HEK293 (cell line): Measurements from ENCODE around the gene NHLH1.
A peak's percentile ranks its signal among the peaks of the same experiment; 100 is the strongest.

Experiments
- ATF2 ChIP-seq: fragments of 450-650 bp; formaldehyde crosslinking; IDR thresholded peaks from 2 replicates; pipeline ENCODE4 v1.5.1; 2016; ENCODE audit warnings: missing biosample characterization, missing genetic modification characterization, low read depth
- BCL11B ChIP-seq: fragments of 450-650 bp; formaldehyde crosslinking; IDR thresholded peaks from 2 replicates; pipeline ENCODE4 v1.5.1; 2016; ENCODE audit warnings: low read depth, missing biosample characterization, missing genetic modification characterization
- EGR2 ChIP-seq: fragments of 450-650 bp; formaldehyde crosslinking; IDR thresholded peaks from 2 replicates; pipeline ENCODE4 v1.5.1; 2016; ENCODE audit warnings: low read depth, missing biosample characterization, missing genetic modification characterization
- ELK4 ChIP-seq: IDR thresholded peaks from 2 replicates; pipeline ENCODE4 v1.6.1; 2011; ENCODE audit warnings: mild to moderate bottlenecking, low read depth, low read length, borderline replicate concordance
- GFI1B ChIP-seq: fragments of 450-650 bp; formaldehyde crosslinking; IDR thresholded peaks from 2 replicates; pipeline ENCODE4 v1.5.1; 2016; ENCODE audit warnings: missing biosample characterization, missing genetic modification characterization
- INSM2 ChIP-seq: fragments of 450-650 bp; formaldehyde crosslinking; IDR thresholded peaks from 2 replicates; pipeline ENCODE4 v1.5.1; 2016; ENCODE audit warnings: missing biosample characterization, missing genetic modification characterization
- PATZ1 ChIP-seq: fragments of 450-650 bp; formaldehyde crosslinking; IDR thresholded peaks from 2 replicates; pipeline ENCODE4 v1.5.1; 2016; ENCODE audit warnings: missing biosample characterization, missing genetic modification characterization
- PRDM1 ChIP-seq: fragments of 450-650 bp; formaldehyde crosslinking; IDR thresholded peaks from 2 replicates; pipeline ENCODE4; 2016; ENCODE audit warnings: missing biosample characterization, missing genetic modification characterization
- PRDM10 ChIP-seq: fragments of 450-650 bp; formaldehyde crosslinking; IDR thresholded peaks from 2 replicates; pipeline ENCODE4 v1.5.1; 2016; ENCODE audit warnings: missing biosample characterization, missing genetic modification characterization
- ZBTB10 ChIP-seq: fragments of 450-650 bp; formaldehyde crosslinking; IDR thresholded peaks from 2 replicates; pipeline ENCODE4 v1.5.1; 2016; ENCODE audit warnings: missing biosample characterization, missing genetic modification characterization
- ZBTB8A ChIP-seq: fragments of 450-650 bp; formaldehyde crosslinking; IDR thresholded peaks from 2 replicates; pipeline ENCODE4 v1.5.1; 2016; ENCODE audit warnings: missing biosample characterization, missing genetic modification characterization
- ZFP3 ChIP-seq: fragments of 450-650 bp; formaldehyde crosslinking; IDR thresholded peaks from 2 replicates; pipeline ENCODE4 v1.5.1; 2016; ENCODE audit warnings: low read depth, missing biosample characterization, missing genetic modification characterization
- ZFP37 ChIP-seq: fragments of 450-650 bp; formaldehyde crosslinking; IDR thresholded peaks from 2 replicates; pipeline ENCODE4 v1.5.1; 2016; ENCODE audit warnings: missing biosample characterization, missing genetic modification characterization
- ZFP69B ChIP-seq: fragments of 450-650 bp; formaldehyde crosslinking; IDR thresholded peaks from 2 replicates; pipeline ENCODE4 v1.5.1; 2016; ENCODE audit warnings: missing biosample characterization, missing genetic modification characterization
- ZNF350 ChIP-seq: fragments of 450-650 bp; formaldehyde crosslinking; IDR thresholded peaks from 2 replicates; pipeline ENCODE4 v1.5.0; 2017; ENCODE audit warnings: missing biosample characterization, mild to moderate bottlenecking, missing genetic modification characterization
- ZNF394 ChIP-seq: fragments of 450-650 bp; formaldehyde crosslinking; IDR thresholded peaks from 2 replicates; pipeline ENCODE4 v1.5.1; 2016; ENCODE audit warnings: missing biosample characterization, missing genetic modification characterization, mild to moderate bottlenecking, moderate library complexity, borderline replicate concordance
- ZNF501 ChIP-seq: fragments of 450-650 bp; formaldehyde crosslinking; IDR thresholded peaks from 2 replicates; pipeline ENCODE4 v1.5.1; 2016; ENCODE audit warnings: missing biosample characterization, missing genetic modification characterization
- ZNF596 ChIP-seq: fragments of 450-650 bp; IDR thresholded peaks from 2 replicates; pipeline ENCODE4 v1.5.0; 2018; ENCODE audit warnings: missing biosample characterization, mild to moderate bottlenecking, missing genetic modification characterization, moderate library complexity
- ZNF600 ChIP-seq: fragments of 450-650 bp; formaldehyde crosslinking; IDR thresholded peaks from 2 replicates; pipeline ENCODE4 v1.5.1; 2016; ENCODE audit warnings: missing biosample characterization, missing genetic modification characterization
- ZNF704 ChIP-seq: fragments of 450-650 bp; formaldehyde crosslinking; IDR thresholded peaks from 2 replicates; pipeline ENCODE4 v1.5.1; 2016; ENCODE audit warnings: missing biosample characterization, missing genetic modification characterization
- ZNF707 ChIP-seq: fragments of 450-650 bp; formaldehyde crosslinking; IDR thresholded peaks from 2 replicates; pipeline ENCODE4 v1.5.1; 2016; ENCODE audit warnings: missing biosample characterization, missing genetic modification characterization
- ZNF76 ChIP-seq: fragments of 450-650 bp; formaldehyde crosslinking; IDR thresholded peaks from 2 replicates; pipeline ENCODE4; 2016; ENCODE audit warnings: low read depth, missing biosample characterization, missing genetic modification characterization, borderline replicate concordance

Gene NHLH1

GRCh38 chr1:160407839-160408801 lies 41.2 kb downstream of the NHLH1 start (continued):
- no peak for TF ChIP-seq ZNF704 (tag by site-specific recombination)
- no peak for TF ChIP-seq ELK4
- TF ChIP-seq GFI1B = no peak
- TF ChIP-seq ZNF350 = no peak
- no peak for TF ChIP-seq ZNF501 (tag by site-specific recombination)
- TF ChIP-seq ZFP69B (tag by site-specific recombination) = no peak
- peak; percentile 66 for TF ChIP-seq ZNF600 (tag by site-specific recombination)
- TF ChIP-seq PRDM1 (tag by site-specific recombination) = no peak
- no peak for TF ChIP-seq ZBTB8A (tag by site-specific recombination)
- no peak for TF ChIP-seq PATZ1 (tag by site-specific recombination)
- no peak for TF ChIP-seq ZNF707 (tag by site-specific recombination)
- TF ChIP-seq ZNF596 = no peak
- TF ChIP-seq ATF2 = peak; percentile 31; the same call in 1 of the 2 replicates
- TF ChIP-seq ZNF394 (tag by site-specific recombination) = no peak
- TF ChIP-seq ZFP3 (tag by site-specific recombination) = no peak
- TF ChIP-seq INSM2 (tag by site-specific recombination) = no peak
- no peak for TF ChIP-seq ZBTB10
- TF ChIP-seq ZNF76 (tag by site-specific recombination) = no peak
- 0 out of 2 replicates have a peak, but pooled peaks have one; percentile 17 for TF ChIP-seq ZFP37 (tag by site-specific recombination)
- peak; percentile 76 for TF ChIP-seq EGR2 (tag by site-specific recombination)
- TF ChIP-seq PRDM10 (tag by site-specific recombination) = peak; percentile 62
- TF ChIP-seq BCL11B (tag by site-specific recombination) = no peak
